Stromal cell of bone marrow (primary cell): ENCODE data around the gene CA11.
A peak's percentile ranks its signal among the peaks of the same experiment; 100 is the strongest.
"Not testable (repeated sequence)": the region's sequence is repeated elsewhere in the genome, so short reads cannot be mapped to it uniquely, and the experiment has no call there.

Experiments used
- DNase-seq: peaks from one replicate; pipeline ENCODE4 v3.0.0-alpha.2; 2012; ENCODE audit warnings: low read depth

Gene CA11

DNA sequence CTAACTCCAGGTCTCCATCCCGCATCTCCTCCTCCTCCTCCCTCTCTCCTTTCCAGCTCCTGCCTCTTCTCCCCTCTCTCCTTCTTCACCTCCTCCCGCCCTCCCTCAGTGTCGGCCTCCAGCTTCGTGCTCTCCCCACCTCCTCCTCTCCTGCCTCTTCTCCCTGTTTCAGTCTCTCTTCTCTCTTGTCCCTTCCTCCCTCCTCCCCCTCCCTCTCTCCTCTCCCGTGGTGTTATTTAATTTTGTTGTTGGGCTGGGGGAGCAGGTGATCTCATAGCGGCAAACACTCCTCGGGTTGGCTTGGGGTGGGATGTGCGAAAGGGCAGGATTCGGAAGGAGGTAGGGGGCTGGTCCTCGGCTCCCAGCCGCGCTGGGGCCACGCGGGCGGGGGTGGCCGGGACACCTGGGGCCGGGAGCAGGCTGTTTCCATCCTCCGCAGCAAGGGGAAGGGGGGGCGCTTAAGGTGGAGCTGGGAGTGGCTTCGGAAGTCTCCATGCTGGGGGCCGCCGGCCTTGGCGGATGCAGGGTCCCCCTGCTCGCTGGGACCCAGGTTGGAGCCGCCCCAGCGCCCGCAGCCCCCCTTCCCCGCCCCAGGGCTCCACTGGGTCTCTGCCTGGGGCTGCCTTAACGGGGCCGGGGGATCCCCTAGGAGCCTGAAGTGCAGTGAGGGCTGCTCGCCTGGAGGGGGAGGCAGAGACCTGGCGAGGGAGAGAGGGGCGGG is at the start of gene CA11:
Gene CA11 (minus strand): TSS at position 187 of the 721 bp plus-strand sequence. CDS start 555 bp downstream, outside the sequence.
- peak; percentile 66 for DNase-seq

DNA sequence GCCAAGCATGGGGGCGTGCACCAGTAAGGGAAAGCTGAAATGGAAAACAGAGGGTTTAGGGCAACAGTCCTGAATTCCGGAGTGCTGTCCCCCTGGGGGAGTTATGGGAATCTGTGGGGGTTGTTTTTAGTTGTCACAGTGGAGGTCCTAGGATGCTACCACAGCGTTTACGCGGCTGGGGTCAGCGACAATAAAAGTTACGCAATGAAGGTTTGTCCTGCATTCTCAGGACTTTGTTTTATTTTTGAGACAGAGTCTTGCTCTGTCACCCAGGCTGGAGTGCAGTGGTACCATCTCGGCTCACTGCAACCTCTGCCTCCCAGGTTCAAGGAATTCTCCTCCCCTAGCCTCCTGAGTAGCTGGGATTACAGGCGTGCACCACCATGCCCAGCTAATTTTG is 47.6 kb upstream of the CA11 start:
- not testable (repeated sequence) for DNase-seq

DNA sequence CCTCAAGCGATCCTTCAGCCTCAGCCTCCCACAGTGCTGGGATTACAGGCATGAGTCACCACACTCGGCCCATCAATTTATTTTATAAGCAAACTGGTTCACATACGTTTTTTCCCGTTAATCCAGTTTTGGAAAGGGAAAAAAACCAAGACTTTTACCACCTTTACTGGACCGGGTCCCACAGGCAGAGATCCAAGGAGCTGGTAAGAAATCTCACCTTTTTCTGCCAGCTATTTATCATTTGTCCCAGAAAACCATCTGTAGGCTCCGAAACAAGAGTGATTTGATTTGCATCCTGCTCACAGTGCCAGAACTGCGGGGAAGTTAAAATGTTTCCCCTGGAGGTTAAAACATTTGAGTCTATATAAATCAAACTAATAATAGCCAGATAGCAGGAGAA is 43.5 kb upstream of the CA11 start:
- DNase-seq: no peak

DNA sequence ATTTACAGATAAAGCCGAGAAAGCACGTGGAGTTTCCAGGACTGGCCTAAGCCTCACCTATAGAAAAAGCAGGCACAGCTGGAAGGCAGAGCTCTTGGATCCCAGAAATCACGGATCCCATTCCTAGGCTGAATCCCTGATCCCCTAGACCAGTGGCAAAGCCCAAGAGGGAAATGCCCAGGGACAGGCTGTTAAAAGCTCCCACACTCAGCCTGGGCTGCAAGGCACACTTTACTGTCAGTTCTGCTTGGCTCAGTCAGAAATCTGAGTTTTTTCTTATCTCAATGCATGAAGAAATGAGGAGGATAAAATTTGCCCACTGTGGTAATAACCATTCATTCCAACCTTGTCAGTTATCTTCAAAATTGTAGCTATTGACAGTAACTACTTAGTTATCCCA is 41.8 kb upstream of the CA11 start:
- no peak for DNase-seq

DNA sequence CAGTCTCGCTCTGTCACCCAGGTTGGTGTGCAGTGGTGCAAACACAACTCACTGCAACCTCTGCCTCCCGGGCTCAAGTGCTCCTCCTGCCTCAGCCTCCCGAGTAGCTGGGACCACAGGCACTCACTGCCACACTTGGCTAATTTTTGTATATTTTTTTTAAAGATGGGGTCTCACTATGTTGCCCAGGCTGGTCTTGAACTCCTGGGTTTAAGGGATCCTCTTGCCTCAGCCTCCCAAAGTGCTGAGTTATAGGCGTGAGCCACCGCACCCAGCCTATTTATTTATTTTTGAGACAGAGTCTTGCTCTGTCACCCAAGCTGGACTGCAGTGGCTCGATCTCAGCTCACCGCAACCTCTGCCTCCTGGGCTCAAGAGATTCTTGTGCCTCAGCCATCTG is 40.6 kb upstream of the CA11 start:
- not testable (repeated sequence) for DNase-seq

DNA sequence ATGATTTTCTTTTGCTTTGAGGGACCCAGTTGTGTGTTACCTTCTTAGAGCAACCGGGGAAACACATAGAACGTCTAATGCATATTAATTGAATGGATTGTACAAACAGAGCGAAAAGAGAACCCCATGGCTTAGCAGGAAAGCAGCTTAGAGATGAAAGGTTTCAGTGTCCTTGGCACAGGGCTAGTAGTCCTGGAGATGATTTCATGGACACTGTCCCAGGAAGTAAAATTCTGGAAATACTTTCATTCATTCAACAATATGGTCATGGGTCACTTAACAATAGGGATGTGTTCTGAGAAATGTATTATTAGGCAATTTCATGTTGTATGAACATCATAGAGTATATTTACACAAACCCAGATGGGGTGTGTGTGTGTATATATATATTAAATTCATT is 40.1 kb upstream of the CA11 start:
- DNase-seq: no peak

DNA sequence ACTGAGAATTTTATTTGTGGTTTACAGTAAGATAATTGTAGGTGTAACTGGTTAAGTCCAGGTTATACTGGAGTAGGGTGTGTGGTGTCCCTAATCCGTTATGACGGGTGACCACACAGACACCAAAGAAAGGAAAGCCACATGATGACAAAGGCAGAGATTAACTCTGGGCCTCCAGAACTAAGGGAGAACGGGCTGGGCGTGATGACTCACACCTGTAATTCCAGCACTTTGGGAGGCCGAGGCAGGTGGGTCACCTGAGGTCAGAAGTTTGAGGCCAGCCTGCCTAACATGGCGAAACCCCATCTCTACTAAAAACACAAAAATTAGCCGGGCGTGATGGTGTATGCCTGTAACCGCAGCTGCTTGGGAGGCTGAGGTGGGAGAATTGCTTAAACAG is 39.6 kb upstream of the CA11 start:
- DNase-seq: no peak

DNA sequence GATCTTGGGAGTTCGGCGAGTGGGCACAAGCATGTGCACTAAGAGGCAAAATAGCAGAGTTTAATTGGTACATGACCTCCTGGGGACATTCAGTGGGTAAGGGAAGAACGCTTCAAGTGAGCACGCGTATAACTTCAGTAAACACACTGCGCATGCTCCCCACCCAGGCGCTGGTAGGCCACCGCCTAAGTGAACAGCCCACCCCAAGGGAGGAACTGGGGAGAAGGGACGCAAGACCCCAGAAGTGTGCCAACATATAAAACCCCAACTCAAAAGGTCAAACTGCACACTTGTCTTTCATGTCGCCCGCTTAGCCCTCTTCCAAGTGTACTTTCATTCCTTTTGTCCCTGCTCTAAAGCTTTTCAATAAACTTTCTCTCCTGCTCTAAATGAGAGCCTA is 37.4 kb upstream of the CA11 start:
- no peak for DNase-seq

DNA sequence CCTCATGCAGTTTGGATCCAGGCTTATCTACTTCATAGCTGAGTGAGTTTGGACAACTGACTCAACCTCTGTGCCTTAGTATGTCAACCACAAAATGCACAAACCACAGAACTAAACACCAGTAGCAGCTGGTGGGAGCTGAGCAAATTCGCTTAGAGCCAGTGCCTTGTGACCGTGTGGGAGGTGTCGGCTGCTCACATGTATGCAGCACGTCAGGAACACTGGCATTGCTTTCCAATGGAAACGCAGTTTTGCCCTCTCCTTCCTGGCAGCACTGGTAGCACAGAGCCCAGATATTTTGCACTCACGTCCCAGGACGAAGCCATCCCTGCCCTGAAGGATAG is 35.1 kb upstream of the CA11 start:
- peak; percentile 80 for DNase-seq

DNA sequence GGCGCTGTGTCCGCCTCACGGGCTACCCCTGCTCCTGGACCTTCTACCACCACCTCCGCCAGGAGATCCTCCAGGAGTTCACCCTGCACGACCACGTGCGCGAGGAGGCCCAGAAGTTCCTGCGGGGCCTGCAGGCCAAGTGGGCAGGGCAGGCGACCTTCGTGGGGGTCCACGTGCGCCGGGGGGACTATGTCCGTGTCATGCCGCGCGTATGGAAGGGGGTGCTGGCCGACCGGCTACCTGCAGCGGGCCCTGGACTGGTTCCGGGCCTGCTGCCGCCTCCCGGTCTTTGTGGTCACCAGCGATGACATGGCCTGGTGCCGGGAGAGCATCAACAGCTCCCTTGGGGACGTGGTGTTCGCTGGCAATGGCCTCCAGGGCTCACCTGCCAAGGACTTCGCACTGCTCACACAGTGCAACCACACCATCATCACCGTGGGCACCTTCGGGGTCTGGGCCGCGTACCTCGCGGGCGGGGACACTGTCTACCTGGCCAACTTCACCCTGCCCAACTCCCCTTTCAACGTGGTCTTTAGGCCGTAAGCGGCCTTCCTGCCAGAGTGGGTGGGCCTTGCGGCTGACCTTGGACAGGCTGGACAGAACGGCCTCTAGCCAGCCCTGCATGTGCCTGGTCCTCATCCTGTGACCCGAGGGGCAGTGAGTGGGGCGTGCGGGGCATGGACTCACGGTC is 34.6 kb upstream of the CA11 start:
- DNase-seq: no peak

DNA sequence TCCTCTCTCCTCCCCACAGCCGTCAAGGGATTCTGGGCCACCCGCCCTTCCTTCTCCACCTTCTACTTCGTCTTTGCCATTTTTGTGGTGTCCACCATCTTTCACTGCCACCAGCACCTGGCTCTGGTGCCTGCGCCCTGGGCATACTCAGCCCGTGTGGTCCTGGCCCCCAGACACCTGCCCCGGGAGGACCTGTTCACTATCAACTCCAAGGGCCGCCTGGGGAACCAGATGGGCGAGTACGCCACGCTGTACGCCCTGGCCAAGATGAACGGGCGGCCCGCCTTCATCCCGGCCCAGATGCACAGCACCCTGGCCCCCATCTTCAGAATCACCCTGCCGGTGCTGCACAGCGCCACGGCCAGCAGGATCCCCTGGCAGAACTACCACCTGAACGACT is 34.0 kb upstream of the CA11 start:
- not testable (repeated sequence) for DNase-seq

DNA sequence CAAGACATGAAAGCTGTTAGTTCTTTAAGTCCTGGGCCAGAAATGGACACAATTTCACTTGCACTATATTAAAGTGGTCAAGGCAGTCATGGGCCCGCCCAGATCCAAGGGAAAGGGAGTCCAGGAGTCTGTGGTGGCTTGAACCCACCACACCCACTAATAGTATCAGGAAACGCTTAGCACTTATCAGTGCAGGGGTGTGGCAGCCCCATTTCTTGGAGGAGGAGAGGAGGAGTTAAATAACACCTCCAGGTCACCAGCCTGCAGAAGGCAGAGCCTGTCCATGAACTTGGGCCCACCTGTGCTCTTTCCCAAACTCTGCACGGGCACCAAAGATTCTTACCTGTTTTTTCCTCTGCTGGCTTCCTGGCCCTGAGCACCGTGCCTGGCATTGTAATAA is 32.2 kb upstream of the CA11 start:
- DNase-seq: no peak

DNA sequence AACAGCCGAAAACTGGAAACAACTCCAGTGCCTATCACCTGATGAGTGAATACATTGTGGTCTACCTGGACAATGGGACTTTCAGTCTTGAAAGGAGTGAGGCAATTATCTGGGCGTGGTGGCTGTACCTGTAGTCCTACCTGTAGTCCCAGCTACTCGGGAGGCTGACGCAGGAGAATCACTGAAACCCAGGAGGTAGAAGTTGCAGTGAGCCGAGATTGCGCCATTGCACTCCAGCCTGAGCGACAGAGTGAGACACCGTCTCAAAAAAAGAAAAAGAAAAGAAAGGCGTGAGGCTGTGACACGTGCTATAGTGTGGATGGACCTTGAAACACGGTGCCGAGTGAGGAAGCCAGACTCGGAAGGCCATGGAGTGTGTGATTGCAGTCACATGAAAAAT is 30.9 kb upstream of the CA11 start:
- DNase-seq: no peak

DNA sequence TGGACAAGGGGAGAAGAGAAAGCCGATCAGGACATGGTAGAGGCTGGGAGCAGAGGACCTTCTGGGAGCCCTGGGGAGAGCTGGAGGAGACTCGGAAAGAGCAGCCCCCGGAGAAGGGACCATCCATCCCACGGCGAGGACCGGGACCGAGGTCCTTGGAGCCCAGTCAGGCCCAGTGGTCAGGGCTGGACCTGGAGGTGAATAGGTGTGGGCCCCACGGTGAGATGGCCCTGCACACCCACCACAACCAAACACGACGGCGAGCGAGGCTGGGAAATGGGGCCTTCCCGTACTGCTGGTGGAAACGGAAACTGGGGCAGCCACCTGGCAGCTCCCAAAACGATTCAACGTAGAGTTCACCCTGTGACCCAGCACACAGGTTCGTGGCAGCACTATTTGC is 30.5 kb upstream of the CA11 start:
- no peak for DNase-seq

DNA sequence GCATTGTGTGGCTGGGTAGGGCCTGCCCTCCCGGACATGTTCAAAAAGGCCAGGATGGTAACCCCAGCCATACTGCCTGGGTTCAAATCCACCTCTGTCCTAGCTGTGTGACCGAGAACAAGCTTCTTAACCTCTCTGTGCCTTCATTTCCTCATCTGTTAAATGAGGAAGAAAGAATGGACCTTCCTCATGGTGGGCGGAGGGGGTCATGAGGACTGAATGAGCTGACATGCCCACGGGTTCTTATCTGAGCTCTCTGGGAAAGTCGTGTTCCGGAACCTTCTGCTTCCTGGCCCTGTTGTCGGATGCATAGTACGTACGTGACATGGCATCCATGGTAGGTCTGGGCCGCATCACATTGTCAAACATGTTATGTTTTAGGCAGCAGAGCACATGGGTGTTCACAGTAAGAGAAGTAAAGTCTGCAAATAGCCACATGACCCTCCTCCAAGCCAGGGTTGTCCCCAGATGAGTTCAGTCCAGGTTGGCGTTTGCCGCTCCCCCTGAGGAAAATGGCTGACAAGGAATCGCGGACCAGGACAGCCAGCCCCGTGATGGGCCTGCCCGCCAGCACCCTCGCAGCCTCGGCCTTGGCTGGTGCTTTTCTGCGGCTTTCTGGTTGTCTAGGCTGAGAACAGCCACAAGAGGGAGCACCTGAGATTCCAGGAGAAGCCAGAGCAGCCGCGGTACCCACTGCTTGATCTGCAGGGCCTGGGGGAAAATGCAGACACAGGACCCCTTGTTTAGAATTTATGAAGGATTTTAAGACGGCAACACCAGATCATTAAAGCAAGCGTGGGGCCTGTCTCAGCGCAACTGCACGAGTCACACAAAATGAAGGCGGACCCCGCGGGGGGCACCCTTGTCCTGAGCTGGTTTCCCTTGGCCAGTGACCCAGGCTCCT is 29.2 kb upstream of the CA11 start:
- peak; percentile 68 for DNase-seq

DNA sequence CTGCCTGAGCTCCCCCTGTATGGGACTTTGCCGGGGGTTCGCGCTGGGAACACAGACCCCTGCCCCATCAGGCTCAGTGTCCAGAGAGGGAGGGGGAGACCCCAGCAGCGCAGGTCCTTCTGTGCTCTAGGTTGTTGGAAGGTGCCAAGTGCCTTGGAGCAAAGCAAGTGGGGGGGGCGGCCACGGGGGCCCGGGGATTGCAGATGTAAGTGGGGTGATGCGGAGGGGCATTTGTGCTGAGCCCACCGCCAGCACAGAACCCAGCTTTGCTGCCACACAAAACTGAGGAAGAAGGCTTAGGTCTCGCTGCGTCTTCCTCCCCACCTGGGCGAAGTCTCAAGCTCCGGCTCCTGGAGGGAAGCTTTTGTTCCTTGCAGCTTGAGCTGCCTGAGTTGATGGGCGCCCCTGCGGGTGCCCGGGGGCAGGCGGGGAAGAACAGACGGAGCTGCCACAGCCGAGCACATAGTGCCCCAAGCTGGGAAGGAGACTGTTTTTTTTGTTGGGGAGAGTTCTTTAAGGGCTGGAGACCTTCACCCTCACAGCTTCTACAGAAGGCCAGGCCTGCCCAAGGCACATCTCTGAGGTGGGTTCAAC is 28.3 kb upstream of the CA11 start:
- no peak for DNase-seq

DNA sequence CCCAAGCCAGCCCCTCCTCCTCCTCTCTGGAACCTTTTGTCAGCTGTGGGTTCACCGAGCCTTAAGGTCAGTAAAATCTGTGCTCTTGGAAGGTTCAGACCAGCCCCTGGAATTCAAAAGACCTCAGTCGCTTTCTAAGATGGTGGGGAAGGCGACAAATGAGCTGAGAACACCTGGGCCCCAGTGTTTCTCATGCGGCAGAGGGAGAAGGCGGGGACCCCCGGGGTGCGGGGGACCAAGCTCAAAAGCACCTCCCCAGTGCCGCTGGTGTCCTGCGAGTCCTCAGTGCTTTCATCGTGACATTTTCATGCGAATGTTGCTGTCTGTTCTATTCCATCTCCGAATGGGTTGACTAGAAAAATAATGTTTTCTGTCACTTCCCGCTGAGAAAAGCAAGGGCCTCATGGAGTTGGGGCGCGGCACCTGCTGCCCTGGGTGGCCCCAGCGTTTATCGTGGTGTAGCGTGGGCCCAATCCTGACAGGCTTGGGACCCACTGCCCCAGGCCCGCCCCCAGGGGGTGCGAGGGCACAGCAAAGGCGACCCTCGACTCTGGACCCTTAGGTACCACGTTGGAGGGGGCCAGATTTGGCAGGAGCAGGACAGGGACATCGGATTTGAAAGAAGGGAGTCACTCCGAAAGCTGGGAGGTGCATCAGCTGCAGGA is 27.6 kb upstream of the CA11 start:
- no peak for DNase-seq

DNA sequence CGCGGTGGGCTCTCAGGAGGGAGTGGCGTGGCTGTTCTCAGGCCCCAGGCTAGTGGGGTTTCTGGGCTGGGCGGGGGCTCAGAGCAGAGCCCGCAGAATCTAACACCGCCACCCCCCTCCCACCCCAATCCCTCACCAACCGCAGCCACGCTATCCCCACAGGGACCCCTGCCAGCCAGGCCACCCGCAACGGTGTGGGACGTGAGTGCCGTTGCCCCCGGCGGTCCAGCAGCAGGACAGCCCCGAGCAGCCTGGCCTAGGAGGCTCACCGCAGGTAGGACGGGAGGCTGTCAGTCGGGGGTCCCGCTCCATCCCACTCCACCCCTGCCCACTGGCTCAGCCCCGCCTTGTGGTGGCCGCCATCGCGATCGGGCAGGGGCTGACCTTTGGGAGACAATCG is 27.0 kb upstream of the CA11 start, which contains the start of gene NTN5:
Gene NTN5 (minus strand): TSS at position 24 of the 400 bp plus-strand sequence. CDS start 2,031 bp downstream, outside the sequence.
- no peak for DNase-seq

DNA sequence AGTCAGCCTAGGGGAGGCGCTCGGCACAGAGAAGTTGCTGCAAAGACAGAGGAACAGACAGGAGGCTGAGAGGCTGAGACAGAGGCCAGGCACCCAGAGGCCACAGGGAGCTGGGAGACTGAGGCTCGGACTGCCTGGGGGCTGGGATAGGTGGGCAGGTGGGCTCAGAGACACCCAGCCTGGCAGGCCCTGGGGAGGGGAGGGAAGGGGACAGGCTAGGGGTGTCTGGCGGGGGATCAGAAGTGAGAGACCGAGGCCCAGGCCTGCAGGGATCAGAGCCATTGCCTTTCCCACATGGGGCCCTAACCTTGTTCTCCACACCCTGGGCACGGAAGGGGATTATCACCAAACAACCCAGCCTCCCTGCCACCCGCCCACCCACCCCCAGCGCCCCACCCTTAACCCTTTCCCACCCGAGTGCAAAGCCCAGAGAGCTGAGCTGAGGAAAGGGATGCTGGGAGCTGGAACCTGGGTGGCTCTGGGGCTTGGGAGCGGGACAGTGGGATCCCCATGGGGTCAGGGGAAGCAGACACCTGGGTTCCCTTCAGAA is 25.5 kb upstream of the CA11 start:
- no peak for DNase-seq

DNA sequence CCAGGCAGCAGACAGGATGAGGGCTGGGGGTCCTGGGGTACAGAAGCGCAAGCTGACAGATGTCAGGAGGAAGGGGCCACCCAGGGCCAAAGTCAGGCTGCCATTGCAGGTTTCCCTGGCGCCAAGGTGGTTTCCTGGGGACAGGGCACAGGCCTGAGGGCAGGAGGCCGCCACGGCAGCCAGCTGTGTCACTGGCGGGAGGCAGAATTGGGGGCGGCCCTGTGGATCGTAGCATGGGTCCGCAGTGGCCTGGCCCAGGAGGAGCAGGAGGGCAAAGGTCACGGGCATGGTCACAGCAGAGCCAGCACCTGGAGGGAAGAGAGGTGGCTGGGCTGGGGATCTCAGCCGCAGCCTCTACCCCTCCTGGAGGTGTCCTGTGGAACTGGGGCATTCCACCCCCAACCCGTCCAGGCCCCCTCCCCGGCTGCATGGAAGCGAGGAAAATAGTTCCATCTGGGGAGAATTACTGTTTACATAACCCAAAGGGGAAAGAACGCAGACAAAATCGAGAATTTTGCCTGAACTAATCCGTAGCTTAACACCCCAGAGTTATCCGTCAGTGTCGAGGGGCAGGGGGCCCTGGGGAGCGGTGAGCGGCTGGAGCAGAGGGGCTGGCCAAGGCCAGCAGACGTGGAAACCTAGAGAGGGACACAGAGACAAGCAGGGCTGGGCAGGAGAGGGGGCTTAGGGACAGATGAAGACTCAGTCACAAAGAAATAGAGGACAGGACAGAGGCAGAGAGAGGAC is 24.9 kb upstream of the CA11 start:
- no peak for DNase-seq
